HG03097 (cell line): ENCODE data around the gene PRPF18.
"Not testable (repeated sequence)": the region's sequence is repeated elsewhere in the genome, so short reads cannot be mapped to it uniquely, and the experiment has no call there.

Experiments used
- ATAC-seq: cut with Tn5 transposase; IDR thresholded peaks from one replicate; pipeline ENCODE4 v1.9.1; 2021; ENCODE audit not compliant: unreplicated experiment, low FRiP score

The PRPF18 gene

DNA sequence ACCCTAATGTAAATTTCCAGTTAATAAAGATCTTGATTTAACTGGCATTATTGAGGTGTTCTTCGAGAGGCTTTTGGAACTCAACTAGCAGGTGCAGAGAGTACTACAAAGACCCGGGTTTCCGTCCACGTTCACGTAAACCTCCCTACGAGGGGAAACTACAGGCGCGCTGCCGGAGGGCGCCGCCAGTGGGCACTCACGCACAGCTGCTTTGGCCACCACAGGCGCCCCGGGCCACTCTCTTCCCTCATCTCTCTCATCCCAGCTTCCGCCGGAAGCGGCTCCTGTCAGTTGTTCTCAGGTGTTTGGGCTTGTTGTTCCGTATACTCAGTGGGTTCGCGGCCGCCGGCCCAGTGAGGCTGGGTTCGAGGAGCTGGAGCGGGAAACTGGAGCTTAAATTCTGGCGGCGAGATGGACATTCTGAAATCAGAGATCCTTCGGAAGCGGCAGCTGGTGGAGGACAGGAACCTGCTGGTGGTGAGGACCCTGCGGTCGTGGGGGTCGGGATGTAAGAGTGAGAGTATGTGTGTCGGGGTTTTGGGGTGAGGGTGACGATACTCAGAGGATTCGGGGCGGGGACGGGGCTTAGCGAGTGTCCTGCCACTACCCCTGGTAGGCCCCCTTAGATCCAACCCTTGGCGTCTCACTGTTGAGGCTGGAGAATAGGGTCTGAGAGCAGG lies at the start of gene PRPF18:
PRPF18 (plus strand) TSS at position 290 of the 680 bp plus-strand sequence; CDS start at position 412, 122 bp downstream.
- ATAC-seq = peak; percentile 99

GRCh38 chr10:13537985-13538384 lies 48.8 kb upstream of the PRPF18 start:
- ATAC-seq = not testable (repeated sequence)

DNA sequence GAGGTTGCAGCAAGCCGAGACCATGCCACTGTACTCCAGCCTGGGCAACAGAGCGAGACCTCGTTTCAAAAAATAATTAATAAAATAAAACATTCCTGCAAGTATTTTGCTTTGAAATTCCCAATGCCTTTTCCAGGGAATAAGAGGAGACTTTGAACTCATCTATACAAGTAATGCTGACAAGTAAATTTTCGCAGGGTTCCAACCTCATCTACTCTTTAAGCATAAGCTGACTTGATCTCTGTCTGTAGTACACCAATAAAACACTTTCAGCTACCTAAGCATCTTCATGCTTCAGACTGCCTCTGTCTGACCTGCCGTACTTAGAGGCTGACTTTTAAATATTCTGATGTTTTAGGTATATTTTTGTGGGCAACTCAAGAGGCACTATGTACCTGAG lies 44.2 kb upstream of the PRPF18 start:
- no peak for ATAC-seq

DNA sequence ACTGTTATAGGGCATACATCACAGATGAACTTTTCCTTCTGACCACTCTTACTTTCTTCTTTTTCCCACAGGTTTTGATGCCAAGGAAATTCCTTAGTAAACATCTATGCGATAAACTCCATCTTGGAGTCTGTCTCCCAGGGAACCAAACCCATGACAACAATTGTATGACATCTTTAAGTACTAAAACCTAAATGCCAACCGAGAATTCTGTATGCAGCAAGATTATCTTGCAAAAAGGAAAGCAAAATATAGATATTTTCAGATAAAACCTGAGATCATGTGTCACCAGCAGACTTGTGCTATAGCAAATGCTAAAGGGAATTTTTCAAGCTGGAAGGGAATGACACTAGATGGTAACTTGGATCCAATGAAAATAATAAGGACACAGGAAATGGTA lies 36.0 kb upstream of the PRPF18 start:
- no peak for ATAC-seq

- ATAC-seq = no peak
These were observed 30.8 kb upstream of the PRPF18 start for GRCh38 chr10:13555884-13556510.

DNA sequence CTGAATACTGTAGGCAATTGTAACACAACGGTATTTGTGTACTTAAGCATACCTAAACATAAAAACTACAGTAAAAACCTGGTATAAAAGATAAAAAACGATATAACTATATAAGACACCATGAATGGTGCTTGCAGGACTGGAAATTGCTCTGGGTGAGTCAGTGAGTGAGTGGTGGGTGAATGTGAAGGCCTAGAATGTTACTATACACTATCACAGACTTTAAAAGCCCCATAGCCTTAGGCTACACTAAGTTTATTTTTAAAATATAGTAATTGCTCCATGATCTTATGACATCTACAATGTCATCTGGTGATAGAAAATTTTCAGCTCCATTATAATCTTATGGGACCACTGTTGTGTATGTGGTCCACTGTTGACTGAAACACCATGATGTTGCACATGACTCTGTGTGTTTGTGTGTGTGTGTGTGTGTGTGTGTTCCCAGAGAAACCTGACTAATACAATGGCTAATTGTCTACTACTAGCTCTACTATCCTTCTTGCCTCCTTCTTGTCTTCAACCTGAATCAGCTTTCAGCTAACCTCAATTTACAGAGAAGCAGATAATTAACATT lies 27.6 kb upstream of the PRPF18 start:
- no peak for ATAC-seq

DNA sequence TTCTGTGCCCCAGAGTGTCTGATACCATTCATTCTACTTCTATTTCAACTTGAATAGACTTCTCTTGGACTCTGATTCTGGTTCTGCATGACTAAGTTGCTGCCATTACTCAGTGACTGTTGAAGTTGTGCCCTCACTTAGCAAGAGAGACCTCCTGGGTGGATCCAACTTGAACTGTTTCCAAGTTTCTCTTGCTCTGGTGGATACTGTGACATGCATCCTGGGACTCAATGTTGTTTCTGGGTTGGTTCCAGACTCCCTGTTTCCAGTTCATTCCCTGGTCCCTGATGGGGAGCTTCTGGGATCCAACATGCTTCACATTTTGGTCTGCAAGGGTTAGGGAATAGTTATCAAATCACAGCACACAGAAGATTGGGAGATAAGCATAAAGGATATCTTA lies 26.2 kb upstream of the PRPF18 start:
- ATAC-seq = no peak

DNA sequence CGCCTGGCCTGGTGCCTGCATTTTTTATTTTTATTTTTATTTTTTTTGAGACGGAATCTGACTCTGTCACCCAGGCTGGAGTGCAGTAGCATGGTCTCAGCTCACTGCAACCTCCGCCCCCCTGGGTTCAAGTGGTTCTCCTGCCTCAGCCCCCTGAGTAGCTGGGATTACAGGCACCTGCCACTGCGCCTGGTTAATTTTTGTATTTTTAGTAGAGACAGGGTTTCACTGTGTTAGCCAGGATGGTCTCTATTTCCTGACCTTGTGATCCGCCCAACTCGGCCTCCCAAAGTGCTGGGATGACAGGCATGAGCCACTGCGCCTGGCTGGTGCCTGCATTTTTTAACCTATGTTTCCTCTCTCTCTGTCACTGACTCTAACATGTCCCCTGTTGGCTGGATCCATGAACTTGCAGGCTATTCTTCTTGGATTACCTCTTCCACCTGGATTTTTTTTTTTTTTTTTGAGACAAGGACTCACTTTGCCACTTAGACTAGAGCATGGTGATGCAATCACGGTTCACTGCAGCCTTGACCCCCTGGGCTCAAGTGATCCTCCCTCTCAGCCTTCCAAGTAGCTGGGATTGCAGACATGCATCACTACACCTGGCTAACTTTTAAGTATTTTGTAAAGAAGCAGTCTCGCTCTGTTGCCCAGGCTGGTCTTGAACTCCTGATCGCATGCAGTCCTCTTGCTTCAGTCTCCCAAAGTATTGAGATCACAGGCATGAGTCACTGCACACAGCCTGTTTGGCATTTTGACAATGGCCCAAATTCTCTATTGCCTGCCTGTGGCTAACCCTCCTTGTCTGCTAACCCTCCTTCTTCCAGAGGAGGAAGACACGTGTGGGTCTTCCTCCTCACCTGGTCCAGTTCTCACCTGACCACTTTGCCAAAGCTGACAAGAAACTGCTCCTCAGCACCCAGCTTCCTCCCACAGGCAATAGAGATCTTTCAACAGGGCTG lies 23.0 kb upstream of the PRPF18 start:
- no peak for ATAC-seq

DNA sequence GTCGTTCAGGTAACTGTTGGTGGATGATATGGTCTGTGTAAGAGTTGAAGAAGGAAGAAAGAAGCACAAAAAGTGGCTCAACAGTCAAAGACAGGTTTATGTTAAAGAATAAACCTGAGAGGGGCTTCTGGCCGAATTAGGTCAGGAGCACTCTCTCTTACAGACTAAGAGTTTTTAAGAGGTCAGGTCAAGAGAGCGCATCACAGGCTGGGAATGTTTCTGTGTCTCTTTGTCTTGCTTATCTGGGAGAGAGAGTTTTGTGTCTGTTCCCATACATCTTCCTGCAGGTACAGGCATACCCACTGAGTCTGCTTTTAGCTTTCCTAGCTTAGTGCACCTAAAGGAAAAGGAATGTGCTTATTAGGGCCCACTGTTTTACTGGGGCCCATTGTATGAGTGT lies 22.2 kb upstream of the PRPF18 start:
- no peak for ATAC-seq

GRCh38 chr10:13567030-13567429 lies 19.7 kb upstream of the PRPF18 start:
- ATAC-seq = no peak

DNA sequence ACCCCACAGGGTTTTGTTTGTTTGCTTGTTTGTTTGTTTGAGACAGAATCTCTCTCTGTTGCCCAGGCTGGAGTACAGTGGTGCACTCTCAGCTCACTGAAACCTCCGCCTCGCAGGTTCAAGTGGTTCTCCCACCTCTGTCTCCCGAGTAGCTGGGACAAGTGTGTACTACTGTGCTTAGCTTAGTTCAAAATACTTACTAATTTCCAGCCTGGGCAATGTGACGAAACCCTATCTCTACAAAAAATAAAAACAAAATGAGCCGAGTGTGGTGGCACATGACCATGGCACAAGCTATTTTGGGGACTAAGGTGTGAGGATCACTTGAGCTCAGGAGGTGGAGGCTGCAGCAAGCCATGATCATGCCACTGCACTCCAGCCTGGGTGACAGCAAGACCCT lies 15.2 kb upstream of the PRPF18 start:
- ATAC-seq = no peak

- ATAC-seq = no peak
These were observed 12.8 kb upstream of the PRPF18 start for GRCh38 chr10:13573960-13574359.

DNA sequence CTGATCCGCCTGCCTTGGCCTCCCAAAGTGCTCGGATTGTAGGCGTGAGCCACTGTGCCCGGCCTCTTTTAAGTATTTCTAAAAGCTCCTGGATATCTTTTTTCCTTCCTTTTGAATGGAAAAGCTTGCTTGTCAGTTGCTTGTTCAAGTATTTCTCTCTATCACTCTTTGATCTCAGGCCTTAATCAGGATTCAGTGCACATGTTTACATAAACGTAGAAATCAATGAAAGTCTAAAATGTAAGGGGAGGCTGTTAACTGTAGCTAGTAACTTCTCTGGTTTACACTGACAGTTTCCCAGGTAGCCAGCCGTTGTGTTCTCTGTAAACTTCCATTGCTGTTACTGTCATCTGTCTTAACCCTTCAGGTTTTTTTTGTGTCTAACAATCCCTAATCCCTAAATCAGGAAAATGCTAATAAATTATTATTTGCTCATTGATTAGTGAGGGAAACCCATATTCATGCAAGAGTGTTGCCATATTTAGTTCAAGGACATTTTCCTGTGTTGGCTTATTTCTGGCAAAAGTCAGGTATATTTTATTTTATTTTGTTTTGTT lies 1.5 kb upstream of the PRPF18 start:
- no peak for ATAC-seq

- ATAC-seq = no peak
These were observed 822 bp upstream of the PRPF18 start for GRCh38 chr10:13585943-13586342.

- ATAC-seq = no peak
These were observed 626 bp downstream of the PRPF18 start for GRCh38 chr10:13587391-13587790.

GRCh38 chr10:13589316-13589715 lies 2.6 kb downstream of the PRPF18 start:
- ATAC-seq = no peak

GRCh38 chr10:13590886-13591285 lies 4.1 kb downstream of the PRPF18 start:
- no peak for ATAC-seq

GRCh38 chr10:13592306-13592705 lies 5.5 kb downstream of the PRPF18 start:
- ATAC-seq = no peak

DNA sequence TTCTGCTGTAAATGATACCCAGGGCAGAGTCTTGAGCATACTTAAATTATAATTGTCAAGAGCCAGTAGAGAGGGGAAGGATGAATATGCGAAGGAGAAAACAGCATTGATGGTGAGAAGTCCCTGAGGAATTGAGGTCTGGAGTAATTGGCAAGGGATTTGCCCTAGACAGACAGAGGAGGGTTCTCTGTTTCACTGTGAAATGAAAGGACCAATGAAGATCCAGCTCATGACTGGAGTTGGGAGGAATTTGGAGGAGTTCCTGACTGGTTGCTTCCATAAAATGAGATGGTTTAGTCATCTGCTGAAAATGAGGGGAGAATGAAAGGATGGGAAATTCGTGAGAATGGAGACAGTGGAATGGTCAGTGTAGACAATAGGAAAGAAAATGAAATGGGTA lies 6.8 kb downstream of the PRPF18 start:
- ATAC-seq = no peak

DNA sequence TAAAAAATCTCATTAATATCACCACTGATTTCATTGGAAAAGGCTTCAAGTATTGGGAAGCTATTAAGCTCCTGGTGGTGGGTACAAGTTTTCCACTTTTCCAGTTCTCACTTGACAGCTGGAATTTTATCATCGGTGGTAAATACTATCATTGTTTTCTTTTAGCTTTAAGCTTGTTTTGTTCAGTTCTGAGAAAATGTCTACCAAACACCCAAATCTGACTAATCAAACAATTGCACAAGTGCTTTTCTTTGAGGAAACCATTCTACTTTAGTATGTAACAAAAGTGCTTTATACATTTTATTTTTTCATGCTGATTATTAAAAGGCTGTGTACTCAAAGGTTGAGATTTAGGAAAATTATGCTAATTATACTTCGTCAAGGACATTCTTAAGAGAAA lies 7.9 kb downstream of the PRPF18 start:
- ATAC-seq = no peak

- ATAC-seq = no peak
These were observed 11.1 kb downstream of the PRPF18 start for GRCh38 chr10:13597909-13598308.
